ENCODE data around the gene EXT2.

The EXT2 gene

DNA sequence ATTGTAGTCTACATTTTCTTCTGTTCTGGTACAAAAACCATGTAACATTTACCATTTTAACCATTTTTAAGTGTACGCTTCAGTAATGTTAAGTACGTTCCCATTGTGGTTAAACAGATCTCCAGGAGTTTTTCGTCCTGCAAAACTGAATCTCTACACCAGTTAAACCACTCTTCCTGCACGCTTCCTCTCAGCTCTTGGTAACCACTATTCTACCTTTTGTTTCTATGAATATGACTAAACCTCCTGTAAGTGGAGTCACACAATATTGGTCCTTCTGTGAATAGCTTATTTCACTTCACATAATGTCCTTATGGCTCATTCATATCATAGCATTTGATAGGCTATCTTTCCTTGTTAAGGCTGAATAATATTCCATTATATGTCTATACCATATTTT is 7.1 kb upstream of the EXT2 start:
- DNase-seq, result no peak

- DNase-seq, result no peak
Observed at GRCh38 chr11:44088871-44089270, 6.6 kb upstream of the EXT2 start.

DNA sequence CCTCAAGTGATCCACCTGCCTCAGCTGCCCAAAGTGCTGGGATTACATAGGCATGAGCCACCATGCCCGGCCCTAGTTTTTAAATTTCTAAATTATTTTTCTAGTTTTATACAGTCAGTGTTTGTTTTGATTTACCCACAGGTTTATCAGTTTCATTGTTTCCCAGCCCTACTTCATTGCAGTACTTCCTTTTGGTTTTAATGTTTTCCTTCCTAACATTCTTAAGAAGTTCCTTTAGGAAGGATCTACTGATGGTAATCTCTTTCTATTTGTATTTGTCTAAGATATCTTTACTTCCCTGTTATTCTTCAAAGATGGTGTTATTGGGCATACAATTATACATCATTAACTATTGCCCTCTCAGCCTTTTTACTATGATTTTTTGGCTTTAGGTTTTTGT is 4.9 kb upstream of the EXT2 start:
- no peak for DNase-seq

GRCh38 chr11:44094260-44094868 is 1.1 kb upstream of the EXT2 start:
- peak; percentile 82 for DNase-seq

DNA sequence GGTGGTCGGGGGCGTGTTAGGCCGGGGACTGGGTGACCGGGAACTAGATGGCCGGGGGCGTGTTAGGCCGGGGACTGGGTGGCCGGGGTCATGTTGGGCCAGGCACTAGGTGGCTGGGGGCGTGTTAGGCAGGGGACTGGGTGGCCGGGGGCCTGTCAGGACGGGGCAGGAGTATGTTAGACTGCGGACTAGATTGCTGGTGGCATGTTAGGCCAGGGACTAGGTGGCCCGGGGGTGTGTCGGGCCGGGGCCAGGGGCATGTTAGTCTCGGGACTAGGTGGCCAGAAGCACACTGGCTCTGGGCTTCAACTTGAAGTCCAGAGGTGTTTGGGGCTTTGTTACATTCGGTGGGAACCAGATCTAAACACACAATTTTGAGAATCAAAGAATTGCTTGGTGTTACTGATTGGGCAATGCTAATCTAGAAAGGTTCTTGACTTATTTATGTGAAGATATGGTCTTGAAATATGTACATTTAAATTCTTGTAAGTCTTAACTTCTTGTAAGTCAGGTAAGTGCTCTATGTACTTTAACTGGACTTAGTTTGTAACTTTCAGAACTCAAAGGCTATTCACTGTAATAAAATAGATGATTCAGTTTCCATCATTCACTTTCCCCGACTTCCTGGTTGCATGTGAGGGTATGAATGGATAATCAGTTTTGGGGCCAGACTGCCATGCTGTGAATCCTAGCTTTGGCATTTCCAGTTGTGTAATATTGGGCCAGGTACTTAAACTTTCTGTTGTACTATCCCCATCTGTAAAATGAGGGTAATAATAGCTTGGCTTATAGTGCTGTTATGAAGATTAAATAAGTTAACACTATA is 1.1 kb downstream of the EXT2 start:
- DNase-seq, result no peak

GRCh38 chr11:44097821-44098220 is 2.3 kb downstream of the EXT2 start:
- DNase-seq, result no peak

GRCh38 chr11:44101098-44101497 is 5.6 kb downstream of the EXT2 start:
- DNase-seq, result no peak

- DNase-seq, result no peak
Observed at GRCh38 chr11:44104481-44105294, 9.2 kb downstream of the EXT2 start.

- no peak for DNase-seq
Observed at GRCh38 chr11:44108260-44108659, 12.8 kb downstream of the EXT2 start.

DNA sequence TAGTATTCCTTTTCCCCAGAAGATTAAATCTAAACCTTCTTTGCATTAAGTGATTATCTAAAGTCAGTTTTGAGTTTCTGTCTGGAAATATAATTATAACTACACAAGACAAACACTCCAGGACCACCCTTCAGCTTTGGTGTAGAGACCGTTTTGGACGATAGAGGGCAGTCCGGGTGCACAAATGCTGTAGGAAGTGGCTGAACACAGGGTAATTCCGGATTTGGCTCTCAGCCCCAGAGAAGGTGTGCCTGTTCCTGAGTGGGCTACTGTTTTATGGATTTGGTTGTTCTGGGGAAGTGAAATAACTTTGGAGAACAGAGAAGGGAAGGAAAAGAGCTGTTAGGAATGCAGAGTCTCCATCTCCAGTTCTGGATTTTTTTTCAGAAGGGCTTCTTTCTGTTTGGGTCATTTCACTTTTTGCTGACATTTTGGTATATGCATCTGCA is 14.8 kb downstream of the EXT2 start:
- peak; percentile 59 for DNase-seq

DNA sequence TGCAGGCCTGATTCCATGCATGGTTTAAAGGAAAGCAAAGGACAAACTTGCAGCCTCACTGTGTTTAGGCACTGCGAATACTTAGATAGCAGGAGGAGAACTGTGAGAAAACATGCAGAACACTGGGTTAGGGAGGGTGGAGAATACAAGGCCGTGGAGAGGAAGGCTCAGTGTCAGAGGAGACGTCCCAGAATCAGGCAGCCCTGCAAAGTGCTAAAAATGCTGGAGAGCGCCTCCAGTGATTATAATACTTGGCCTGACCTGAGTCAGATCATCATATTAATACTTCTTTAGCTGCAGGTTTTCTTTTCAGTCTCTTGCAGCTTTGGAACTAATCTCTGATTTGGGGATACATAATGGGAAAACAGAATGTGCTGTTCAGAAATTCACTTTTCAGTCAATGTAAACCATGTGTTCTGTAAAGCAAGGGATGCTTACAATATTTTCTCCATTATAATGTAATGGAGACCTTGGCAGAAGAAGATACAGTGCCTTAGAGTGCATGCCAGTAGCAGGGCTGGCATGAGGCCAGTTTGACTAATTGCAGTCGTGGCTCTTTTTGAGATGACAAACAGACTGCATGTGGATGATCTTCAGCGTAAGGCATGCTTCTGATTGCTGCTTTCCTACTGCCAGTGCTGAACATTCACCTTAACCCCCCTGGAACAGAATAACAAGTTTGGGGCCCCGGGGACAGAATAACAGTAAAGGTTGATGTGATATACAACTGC is 16.8 kb downstream of the EXT2 start:
- no peak for DNase-seq

GRCh38 chr11:44113018-44113417 is 17.5 kb downstream of the EXT2 start:
- DNase-seq, result no peak

DNA sequence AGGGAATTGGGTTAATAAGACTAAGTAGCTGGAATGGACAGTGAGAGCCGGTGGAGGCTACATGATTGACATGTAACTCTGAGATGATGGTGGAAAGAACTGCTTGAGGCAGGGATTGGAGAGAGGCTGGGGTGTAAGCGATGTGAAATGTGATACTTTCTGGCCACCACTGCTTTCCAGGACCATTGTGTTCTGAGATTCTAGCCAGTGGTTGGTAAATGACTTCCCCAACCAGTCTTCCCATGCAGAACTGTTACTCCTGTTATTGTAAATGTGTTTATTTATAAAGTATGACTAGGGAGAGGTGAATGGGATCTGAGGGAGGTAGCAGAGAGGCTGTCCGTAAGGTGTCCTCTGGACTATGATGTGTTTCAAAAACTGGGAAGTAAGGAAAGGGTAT is 18.1 kb downstream of the EXT2 start:
- DNase-seq, result no peak

DNA sequence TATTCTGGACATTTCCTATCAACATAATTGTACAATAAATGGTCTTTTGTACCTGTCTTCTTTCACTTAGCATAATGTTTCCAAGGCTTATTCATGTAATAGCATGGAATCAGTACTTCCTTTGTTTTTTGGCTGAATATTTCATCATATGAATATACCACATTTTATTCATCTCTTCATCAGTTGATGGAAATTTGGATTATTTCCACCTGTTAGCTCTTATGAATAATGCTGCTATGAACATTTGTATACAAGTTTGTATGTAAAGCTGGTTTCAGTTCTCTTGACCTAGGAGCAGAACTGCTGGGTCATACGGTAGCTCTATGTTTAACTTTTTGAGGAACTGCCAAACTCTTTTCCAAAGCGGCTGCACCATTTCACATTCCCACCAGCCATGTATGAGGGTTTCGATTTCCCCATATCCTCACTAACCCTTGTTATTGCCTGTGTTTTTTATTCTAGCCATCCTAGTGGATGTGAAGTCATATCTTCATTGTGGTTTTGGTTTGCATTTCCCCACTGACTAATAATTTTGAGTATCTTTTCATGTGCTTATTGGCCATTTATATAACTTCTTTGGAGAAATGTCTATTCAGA is 20.9 kb downstream of the EXT2 start:
- DNase-seq, result no peak

DNA sequence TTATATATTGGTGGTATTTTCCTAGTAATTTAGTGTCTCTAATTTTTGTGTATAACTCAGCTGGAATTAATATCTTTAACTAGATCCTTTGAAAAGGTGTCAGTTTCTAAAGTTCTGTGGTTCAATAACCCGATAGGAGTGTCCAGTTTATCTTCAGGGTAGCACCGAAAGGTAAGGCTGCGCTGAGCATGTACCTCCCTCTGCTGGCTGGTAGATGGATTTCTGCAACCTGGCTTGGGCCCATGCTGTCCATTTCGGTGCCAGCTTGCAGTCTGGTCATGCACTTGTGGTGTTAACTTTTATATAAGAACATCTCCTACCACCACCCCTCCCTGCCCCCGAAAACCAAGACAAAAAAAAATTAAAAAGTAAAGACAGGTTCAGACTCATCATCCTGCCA is 24.7 kb downstream of the EXT2 start:
- no peak for DNase-seq

GRCh38 chr11:44125598-44125997 is 30.1 kb downstream of the EXT2 start:
- no peak for DNase-seq

DNA sequence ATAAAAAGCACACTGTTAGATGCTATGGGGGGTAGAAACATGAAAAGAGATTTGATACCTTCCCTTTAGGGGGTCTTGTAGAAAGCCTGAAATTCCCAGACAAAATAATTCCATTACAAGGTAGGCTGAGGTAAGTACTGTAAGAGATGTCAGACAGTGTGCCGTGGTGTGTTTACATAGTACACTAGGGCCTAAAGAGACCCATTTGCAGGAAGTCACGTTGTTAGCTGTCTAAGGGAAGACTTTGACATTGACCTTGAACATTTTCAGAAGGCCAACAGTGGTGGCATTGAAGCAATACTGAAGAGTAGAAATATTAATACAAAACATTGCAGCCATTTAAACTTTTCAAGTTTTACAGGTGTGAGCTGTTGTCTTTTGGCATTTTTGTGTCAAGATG is 30.8 kb downstream of the EXT2 start:
- DNase-seq, result no peak

DNA sequence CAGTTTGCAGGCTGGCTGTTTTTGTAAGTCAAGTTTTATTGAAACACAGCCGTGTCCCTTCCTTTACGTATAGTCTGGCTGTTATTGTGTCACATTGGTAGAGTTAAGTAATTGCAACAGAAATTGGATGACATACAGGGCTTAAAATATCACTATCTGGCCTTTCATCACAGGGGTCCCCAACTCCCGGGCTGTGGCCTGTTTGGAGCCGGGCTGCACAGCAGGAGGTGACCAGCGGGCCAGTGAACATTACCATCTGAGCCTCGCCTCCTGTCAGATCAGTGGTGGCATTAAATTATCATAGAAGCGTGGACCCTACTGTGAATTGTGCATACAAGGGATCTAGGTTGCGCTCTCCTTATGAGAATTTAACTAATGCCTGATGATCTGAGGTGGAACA is 31.7 kb downstream of the EXT2 start:
- no peak for DNase-seq

DNA sequence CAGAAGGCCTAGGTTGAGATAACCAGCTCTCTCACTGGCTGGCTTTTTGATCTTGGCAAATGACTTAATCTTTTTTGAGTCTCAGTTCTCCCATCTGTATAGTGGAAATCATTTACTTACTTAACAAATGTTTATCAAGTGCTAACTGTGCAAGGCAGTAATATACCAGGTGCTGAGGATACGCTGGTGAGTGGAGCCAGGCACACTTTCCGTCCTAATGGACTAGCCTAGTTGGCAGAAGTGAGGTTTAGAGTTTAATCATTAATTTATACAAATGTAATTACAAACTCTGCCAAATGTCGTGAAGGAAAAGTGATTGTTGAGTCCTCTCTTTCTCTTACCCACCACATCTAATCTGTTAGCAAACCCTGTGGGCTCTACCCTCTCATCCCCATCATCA is 33.3 kb downstream of the EXT2 start:
- no peak for DNase-seq

DNA sequence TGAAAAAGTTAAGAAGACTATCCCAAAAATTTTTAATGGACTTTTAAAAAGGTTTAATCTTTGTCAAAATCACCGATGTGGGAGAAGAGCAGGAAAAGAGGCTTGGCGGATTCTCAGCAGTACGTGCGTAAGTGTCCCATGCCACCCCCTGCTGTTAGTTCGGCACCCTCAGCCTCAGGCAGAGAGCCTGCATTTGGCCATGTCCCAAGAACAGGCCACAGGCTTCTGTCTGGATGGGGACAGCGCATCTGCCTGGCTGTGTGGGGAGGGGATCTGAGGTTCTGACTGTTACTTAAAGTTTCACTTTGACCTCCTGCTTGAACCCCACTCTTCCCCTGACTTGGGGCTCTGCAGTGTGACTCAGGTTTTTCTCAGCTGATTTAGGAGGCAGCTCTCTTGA is 35.3 kb downstream of the EXT2 start:
- no peak for DNase-seq

DNA sequence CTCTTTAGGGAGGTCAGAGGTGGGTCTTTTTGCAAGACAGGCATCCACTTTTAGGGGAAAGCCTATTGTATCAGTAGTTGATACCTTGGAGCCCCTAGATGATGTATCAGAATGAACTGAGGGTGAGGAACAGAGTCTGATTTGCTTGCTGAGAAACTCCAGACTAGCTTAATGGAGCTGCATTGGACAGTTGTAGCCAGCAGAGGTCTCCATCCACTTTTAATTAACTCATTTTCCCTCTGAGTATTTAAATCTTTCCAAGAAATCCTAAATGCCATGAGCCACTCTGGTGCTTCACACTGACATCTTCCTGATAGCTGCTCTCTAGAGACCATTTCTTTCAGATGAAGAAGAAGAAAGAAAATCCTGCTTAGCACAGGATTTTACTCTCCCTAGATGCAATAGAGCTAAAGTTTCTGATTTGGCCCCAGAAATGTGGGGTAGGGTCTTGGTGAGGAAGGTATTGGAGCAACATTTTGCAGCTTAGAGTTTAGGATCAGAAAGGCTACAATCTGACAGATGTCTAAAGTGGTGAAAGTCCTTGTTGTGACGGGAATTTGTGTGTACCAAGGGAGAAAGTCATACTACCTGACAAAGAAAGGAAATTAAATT is 38.0 kb downstream of the EXT2 start:
- no peak for DNase-seq

DNA sequence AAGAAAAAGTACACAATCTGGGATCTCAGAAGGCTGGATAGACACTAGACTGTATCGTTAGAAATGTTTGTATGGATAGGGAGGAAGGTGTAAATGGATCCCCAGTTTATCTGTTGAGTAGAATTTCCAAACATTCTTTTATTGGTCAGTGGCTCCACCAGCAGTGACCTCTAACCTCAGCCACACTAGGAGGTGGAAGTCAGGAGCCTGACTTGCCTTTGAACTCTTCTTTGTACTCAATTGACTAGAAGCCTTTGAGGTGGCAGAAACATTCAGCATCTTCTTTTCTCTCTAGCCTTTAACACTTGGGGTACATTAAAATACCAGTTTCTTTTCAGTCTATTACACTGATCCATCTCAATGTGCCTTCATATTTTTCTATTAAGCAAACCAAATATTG is 39.1 kb downstream of the EXT2 start:
- no peak for DNase-seq
